SHP77 (cell line): ENCODE data around the gene PPWD1.
"Not testable (repeated sequence)": the region's sequence is repeated elsewhere in the genome, so short reads cannot be mapped to it uniquely, and the experiment has no call there.

Source experiments
- DNase-seq, 2 experiments: peaks; one replicate each; lab custom pipeline; 2025; lab: John Stamatoyannopoulos, UW

Gene PPWD1

DNA sequence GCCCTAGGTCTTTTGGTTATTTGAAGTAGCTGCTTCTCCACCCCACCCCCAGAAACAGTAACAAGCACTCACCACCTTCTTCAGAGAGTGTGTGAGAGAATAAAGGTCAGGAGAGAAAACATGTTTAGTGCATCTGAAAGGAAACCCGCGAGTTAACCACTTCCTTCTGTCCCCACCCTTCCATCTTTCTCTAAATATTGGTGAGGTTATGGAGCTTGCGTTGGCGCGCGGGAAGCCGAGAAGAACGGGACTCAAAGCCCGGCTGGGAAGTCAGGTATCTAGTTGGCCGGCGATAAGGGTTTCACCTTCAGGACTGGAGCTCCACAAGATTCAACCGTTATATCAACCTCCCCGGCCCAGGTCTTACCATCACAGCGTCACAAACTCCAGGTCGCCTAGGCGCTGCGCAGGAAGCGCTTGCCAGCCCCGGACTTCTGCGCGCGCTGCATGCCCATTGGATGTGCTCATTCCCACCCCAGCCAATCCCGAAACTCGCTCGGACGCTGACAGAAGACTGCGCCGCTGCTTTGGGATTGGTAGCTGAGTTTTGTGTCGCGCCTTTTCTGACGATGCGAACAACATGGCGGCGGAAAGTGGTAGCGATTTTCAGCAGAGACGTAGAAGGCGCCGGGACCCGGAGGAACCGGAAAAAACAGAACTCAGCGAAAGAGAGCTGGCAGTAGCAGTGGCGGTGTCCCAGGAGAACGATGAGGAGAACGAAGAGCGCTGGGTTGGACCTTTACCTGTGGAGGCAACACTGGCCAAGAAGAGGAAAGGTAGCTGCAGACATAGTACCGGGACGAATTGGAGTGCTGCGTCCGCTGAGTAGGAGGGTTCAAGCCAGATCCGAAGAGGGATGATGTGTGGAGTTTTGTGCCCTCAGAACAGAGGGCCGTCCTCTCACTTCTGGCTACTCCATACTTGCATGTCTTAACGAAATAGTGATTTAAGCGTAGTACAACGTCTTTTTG, at the start of gene PPWD1, which contains the start of gene CENPK:
PPWD1 (plus strand) TSS at position 566 of the 971 bp plus-strand sequence; CDS start at position 581, 15 bp downstream.
CENPK (minus strand) TSS at position 438 of the 971 bp plus-strand sequence. CDS start 8,261 bp downstream, outside the sequence.
- DNase-seq: peak; percentile 94 to 97

DNA sequence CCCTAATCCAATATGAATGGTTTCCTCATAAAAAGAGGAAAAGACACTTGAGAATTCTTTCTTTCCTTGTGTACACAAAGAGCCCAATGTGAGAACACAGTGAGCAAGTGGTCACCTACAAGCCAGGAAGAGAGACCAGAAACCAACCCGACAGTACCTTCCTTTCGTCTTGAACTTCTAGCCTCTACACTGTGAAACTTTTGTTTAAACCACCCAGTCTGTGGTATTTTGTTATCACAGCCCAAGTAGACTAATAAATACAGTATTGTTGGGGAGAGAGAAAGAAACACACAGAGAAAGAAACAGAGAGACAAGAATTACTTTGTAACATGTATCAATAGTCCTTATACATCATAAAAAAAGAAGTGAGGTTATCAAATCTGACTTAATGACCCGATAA, 37.4 kb upstream of the PPWD1 start:
- DNase-seq: no peak

DNA sequence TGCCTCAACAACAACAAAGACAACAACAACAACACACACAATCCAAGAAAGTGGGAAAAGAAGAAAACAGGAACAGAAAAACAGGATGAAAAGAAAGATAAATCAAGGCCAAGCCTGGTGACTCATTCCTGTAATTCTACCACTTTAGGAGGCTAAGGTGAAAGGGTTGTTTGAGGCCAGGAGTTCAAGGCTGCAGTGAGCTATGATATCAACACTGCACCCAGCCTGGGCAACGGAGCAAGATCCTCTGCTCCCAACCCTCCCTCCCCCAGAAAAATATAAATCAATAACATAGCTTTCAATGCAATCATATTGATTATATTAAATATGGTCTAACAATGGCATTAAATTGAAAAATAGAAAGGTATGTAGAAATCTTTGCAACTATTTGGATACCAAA, 32.2 kb upstream of the PPWD1 start:
- no peak for DNase-seq

GRCh38 chr5:65535529-65535987, 27.5 kb upstream of the PPWD1 start:
- DNase-seq: no peak

DNA sequence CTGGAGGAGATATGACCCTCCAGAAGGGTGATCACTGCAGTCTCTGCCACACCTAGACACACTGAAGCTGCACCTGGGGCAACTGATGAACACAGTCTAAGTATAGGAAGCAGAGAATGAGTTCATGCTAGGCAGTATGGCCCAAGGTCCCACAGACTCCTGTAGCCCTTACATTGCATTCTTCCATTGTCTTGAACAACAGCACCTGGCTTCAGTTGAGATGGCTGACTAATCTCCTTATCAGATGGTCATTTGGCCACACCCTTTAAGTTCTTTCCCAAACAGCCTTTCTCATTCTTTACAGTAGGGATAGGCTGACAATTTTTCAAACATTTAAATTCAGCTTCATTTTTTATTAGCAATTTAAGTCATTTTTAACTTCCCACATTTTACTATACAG, 23.3 kb upstream of the PPWD1 start:
- no peak for DNase-seq

- DNase-seq: no peak
Measured at GRCh38 chr5:65544473-65544872, 18.6 kb upstream of the PPWD1 start.

- DNase-seq: no peak
Measured at GRCh38 chr5:65546141-65546540, 17.0 kb upstream of the PPWD1 start.

DNA sequence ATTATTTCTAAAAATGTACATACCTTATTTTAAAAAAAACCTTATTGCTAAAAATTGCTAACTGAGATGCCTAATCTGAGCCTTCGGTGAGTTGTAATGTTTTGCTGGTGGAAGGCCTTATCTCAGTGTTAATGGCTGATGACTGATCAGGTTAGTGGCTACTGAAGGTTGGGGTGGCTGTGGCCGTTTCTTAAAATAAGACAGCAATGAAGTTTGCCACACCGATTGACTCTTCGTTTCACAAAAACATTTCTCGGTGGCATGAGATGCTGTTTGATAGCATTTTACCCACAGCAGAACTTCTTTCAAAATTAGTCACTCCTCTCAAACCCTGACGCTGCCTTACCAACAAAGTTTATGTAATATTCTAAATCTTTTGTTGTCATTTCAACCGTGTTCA, 14.8 kb upstream of the PPWD1 start:
- no peak for DNase-seq

DNA sequence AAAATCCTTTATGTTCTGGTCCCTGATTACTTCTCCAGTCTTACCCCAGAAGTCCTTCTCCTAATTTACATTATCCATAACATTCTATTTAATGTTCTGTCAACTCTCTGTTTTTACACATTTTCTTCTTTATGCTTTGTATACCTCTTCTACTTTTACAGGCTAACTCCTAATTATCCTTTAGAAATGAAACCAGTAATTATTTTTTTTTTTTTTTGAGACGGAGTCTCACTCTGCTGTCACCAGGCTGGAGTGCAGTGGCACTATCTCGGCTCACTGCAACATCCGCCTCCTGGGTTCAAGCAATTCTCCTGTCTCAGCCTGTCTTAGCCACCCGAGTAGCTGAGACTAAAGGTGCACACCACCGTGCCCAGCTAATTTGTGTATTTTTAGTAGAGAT, 9.2 kb upstream of the PPWD1 start:
- no peak for DNase-seq

DNA sequence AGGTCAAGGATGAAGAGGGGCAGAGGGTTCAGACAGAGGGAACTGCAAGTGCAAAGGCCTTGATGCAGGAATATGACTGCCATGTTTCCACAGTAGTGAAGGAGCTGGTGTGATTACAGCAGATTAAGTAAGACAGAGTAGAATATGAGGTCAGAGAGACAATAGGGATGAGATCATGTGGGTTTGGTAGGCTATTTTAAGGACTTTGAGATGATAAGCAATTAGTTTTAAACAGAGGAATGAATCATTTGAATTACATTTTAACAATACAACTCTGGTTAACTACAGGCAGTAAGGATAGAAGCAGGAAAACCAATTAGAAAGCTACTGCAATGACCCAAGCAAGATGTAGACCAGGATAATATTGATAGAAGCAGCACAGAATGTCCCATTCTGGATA, 7.8 kb upstream of the PPWD1 start:
- no peak for DNase-seq

GRCh38 chr5:65556181-65556580, 6.9 kb upstream of the PPWD1 start:
- no peak for DNase-seq

- DNase-seq: no peak
Measured at GRCh38 chr5:65556718-65557117, 6.4 kb upstream of the PPWD1 start.

DNA sequence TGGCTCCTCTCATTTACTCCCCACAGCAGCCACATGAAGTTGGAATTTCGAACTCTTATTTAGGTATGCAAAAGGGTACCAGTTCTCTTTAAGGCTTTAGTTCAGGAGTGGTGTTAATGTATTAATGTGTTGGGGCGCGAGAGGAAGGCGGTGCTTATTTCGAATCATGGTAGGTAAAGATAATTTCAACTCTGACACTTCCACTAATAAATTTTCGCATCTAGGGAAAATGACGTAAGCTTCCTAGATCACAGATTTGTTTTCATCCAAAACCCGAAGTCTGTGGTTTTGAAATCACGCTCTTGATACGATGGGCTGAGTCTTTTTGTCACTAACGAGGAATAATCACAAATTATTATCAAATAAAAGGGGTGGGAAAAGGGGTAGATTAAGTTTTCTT, 681 bp downstream of the PPWD1 start:
- no peak for DNase-seq

- no peak for DNase-seq
Measured at GRCh38 chr5:65566505-65566904, 3.4 kb downstream of the PPWD1 start.

DNA sequence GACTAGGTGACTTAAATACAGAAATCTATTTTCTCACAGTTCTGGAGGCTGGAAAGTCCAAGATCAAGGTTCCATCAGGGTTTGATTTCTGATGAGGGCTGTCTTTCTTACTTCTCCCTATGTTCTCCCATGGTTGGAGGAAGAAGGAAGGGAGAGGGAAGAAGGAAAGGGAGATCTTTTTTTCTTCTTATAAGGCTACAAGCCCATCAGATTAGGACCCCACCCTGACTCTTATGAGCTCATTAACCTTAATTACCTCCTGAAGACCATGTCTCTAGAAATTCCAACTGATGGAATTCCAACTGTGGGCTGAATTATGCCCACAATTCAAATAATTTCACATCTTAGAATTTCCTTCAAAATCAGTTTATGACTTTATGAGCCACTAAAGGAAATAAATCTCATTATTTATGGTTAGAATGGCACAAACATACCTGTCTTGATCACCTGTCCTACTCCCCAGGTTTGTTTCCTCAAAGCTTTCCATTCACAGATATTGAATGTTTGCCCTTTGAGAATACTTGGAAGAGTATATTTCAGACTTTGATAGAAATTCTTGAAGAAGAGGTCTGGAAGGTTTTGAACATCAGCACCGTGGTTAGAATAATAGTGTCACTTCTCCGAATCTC, 7.6 kb downstream of the PPWD1 start:
- DNase-seq: no peak

DNA sequence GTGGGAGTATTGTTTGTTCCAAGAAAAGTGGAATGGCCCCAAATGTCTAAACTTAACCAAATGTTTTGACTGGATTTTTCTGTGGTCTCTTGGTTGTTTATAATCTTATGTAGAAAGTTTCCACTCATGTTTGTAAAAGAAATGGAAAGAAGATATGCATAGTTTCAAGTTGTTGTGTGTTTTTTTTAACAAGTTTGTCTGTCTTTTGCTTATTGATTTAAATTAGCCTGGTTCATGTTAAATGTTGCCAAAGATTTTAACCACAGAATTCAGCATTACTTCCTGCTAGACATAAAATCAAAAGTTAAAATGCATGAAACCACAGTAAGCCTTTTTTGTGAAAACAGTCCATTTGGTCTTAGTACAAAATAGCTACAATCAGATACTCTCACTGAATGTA, 14.0 kb downstream of the PPWD1 start:
- DNase-seq: no peak

DNA sequence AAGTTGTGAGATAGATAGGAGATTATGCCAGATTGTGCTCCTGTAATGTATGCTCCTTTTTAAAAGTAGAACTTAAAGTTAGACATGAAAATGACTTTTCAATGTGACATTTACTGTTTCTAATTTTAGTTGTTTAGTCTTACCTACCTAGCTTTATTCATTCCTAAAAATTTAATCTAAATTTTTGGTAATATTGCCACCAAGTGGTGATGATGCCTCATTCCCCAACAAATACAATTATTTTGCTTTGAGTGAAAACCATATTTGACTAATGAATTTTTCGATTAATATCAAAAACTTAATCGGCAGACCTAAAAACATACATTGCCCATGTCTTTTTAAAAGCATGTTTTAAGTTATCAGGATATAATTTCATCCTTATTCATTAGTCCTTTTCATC, 25.6 kb downstream of the PPWD1 start:
- no peak for DNase-seq

GRCh38 chr5:65601761-65602160, 38.7 kb downstream of the PPWD1 start:
- not testable (repeated sequence) for DNase-seq

GRCh38 chr5:65611524-65611923, 48.4 kb downstream of the PPWD1 start:
- DNase-seq: peak; percentile 31 to 45

- no peak for DNase-seq
Measured at GRCh38 chr5:65612298-65612907, 49.3 kb downstream of the PPWD1 start.

DNA sequence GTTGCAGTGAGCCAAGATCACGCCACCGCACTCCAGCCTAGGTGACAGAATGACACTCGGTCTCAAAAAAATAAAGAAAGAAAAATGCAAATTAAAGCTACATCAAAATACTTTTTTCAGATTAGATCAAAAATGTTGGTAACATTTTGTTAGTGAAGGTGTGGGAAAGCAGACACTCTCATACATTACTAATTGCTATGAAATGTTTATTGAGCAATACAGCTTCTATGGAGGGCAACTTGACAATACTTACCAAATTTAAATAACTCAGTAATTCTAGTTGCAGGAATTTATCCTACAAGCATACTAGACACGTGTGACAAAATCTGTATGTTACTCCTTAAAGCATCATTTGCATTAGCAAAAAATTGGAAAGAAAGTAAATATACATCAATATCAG, 56.9 kb downstream of the PPWD1 start:
- no peak for DNase-seq

DNA sequence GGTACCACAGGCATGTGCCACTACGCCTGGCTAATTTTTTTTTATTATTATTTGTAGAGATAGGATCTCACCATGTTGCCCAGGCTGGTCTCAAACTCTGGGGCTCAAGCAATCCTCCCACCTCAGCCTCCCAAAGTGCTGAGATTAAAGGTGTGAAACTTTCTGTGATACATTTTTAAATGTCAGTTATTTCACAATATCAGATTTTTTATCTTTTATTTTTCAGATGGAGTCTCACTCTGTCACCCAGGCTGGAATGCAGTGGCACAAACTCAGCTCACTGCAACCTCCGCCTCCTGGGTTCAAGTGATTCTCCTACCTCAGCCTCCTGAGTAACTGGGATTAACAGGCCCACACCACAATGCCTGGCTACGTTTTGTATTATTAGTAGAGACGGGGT, 58.9 kb downstream of the PPWD1 start:
- DNase-seq: not testable (repeated sequence)

DNA sequence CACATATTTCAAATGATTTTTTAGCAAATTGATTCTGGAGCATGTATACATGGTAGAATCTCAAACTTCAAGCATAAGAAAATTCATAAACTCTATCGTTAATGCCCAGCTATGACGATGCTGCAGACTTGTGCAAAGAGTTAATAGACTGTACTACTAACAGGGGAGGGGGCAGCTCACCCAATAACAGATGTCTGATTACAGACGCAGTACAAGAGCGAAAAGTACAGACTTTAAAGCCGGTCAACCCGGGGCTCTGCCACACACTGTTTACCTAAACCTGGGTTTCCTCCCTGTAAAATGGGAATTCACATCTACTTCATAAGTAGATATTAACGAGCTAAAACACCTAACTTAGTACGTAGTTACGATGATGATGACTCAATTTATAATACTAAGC, 60.4 kb downstream of the PPWD1 start:
- DNase-seq: no peak
